ENCODE results near the gene SPAG9. TPM values are rescaled to one million over a fixed set of nuclear protein-coding genes. Genes with fewer than 3 reads are reported as not detected.

Gene SPAG9
- total RNA-seq, 1 donor from 2014 or later: 99.6 TPM

- no peak for DNase-seq (ENCODE audit: low spot score)
Measured at GRCh38 chr17:50989149-50989548, 131.5 kb downstream of the SPAG9 start.

GRCh38 chr17:50988427-50988826 lies 132.2 kb downstream of the SPAG9 start:
- DNase-seq (ENCODE audit: low spot score): no peak

GRCh38 chr17:50986989-50987660 lies 133.5 kb downstream of the SPAG9 start:
- DNase-seq (ENCODE audit: low spot score): no peak

- no peak for DNase-seq (ENCODE audit: low spot score)
Measured at GRCh38 chr17:50981279-50981678, 139.4 kb downstream of the SPAG9 start.

- DNase-seq (ENCODE audit: low spot score): no peak
Measured at GRCh38 chr17:50979524-50979927, 141.1 kb downstream of the SPAG9 start.

GRCh38 chr17:50977487-50978159 lies 143.0 kb downstream of the SPAG9 start:
- DNase-seq (ENCODE audit: low spot score): no peak

- DNase-seq (ENCODE audit: low spot score): no peak
Measured at GRCh38 chr17:50976951-50977472, 143.7 kb downstream of the SPAG9 start.

GRCh38 chr17:50973557-50974494 lies 146.8 kb downstream of the SPAG9 start:
- no peak for DNase-seq (ENCODE audit: low spot score)

GRCh38 chr17:50972577-50972976 lies 148.1 kb downstream of the SPAG9 start:
- DNase-seq (ENCODE audit: low spot score): no peak

GRCh38 chr17:50967795-50968194 lies 152.9 kb downstream of the SPAG9 start:
- no peak for DNase-seq (ENCODE audit: low spot score)

GRCh38 chr17:50966163-50966666 lies 154.5 kb downstream of the SPAG9 start:
- no peak for DNase-seq (ENCODE audit: low spot score)

- no peak for DNase-seq (ENCODE audit: low spot score)
Measured at GRCh38 chr17:50963139-50963538, 157.5 kb downstream of the SPAG9 start.

- no peak for DNase-seq (ENCODE audit: low spot score)
Measured at GRCh38 chr17:50961282-50962220, 159.1 kb downstream of the SPAG9 start.

GRCh38 chr17:50959341-50959740 lies 161.3 kb downstream of the SPAG9 start:
- DNase-seq (ENCODE audit: low spot score): no peak

GRCh38 chr17:50957600-50958575 lies 162.8 kb downstream of the SPAG9 start:
- no peak for DNase-seq (ENCODE audit: low spot score)

- no peak for DNase-seq (ENCODE audit: low spot score)
Measured at GRCh38 chr17:50956750-50957523, 163.7 kb downstream of the SPAG9 start.

- DNase-seq (ENCODE audit: low spot score): no peak
Measured at GRCh38 chr17:50956409-50956749, 164.3 kb downstream of the SPAG9 start.

- DNase-seq (ENCODE audit: low spot score): no peak
Measured at GRCh38 chr17:50955667-50956120, 165.0 kb downstream of the SPAG9 start.
